HG03135 (cell line): ENCODE data around the gene BCL2A1.
A peak's percentile ranks its signal among the peaks of the same experiment; 100 is the strongest.
"Not testable (repeated sequence)": the region's sequence is repeated elsewhere in the genome, so short reads cannot be mapped to it uniquely, and the experiment has no call there.

Experiments
- ATAC-seq: cut with Tn5 transposase; IDR thresholded peaks from one replicate; pipeline ENCODE4 v1.9.1; 2021; ENCODE audit warnings: mild to moderate bottlenecking, moderate library complexity; ENCODE audit not compliant: unreplicated experiment

Gene BCL2A1

DNA sequence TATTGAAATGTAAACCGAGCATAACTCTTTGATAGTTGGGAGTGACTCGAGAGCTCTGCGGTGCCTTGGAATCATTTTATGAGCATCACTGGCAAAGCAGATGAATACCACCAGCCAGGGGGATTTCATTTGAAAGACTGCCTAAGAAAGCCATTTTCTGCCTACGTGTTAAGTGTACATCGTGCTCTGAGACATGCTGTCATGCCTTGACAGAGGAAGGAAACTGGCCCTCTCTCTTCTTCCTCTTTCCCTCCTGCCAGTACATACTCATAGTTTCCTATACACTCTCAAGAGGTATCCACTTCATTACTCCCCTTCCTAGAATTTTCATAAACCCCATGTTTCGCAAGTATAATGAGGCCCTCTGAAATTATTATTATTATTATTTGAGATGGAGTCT lies 8.8 kb downstream of the BCL2A1 start:
- ATAC-seq, result no peak

DNA sequence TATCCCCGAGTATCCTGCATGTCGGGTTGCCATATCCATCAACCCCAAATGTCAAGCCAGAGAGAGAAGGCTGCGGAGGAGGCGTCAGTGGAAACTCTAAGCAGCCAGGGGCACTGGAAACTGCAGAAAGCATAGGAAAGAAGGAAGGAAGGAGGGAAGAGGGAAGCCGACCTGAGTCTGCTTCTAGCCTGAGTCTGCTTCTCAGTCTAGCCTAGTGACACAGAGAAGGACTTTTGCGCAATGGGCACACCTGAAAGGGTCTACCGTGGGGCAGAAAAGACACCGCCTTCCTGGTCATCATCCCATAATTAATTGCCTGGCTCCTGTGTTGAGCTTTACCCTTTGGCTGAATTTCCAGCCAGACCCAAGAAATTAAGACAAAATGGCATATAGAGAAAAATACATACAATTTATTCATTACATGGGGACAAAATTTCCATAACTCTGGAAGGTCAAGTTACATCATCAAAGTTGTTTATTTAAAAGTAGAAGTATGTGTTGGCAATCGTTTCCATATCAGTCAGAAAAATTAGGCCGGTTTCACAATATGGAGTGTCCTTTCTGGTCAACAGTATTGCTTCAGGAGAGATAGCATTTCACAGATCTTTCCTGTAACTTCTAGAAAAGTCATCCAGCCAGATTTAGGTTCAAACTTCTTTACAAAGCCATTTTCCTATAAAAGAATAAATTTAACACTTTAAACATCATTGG lies 10.3 kb downstream of the BCL2A1 start:
- ATAC-seq, result no peak

DNA sequence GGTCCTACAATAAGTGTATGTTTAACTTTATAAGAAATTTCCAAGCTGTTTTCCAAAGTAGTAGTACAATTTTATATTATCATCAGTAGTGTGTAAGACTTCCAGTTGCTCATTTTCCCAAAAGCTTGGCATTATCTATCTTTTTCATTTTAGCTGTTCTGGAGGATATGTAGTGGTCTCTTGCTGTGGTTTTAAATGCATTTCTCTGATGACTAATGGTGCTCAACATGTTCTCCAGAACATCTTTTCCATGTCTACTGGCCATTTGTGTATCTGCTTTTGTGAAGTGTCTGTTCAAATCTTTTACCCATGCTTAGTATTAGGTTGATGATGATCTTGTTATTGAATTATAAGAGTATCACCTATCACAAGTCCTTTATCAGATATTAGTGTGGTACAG lies 13.3 kb downstream of the BCL2A1 start:
- no peak for ATAC-seq

DNA sequence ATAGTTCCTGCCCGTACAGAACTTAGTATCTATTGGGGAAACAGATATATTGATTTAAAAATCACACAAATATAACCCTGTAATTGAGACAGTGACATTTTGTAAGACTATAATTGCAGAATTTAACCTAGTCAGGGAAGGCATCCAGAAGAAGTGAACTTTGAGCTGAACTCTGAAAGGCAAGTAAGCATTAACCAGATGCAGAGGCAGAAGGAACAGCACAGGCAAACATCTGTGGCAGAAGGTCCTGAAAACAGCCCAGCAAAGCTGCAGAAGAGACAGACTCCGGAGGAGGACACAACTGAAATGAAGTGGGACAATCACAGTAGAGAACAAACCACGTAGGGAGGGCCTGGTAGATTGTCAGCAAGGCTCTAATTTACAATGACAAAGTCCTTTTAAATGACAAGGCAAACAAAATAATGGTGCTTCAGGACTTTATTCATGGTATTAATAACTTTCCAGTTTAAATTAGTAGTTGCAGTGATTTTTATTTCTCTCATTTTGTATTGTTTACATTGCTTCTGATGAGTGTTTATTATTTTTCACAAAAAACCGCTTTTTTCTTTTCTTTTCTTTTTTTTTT lies 14.5 kb downstream of the BCL2A1 start:
- no peak for ATAC-seq

DNA sequence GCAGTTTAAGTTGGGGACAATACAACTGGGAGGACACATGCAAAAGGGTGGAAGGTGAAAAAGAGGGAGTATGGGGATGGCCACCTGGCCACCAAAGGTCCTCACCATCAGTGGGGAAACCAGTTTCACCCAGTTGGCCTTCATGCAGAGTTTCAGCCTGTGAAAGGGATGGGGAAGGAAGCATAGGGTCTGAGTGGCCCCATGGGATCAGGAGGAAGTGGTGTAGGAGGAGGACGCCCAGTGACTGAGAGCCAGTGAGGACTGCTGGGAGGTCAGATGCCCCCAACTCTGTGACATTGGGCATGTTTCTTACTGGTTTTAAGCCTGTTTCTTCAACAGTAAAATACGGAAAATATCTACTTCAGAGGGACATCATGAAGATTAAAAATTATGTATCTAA lies 16.3 kb downstream of the BCL2A1 start:
- no peak for ATAC-seq

DNA sequence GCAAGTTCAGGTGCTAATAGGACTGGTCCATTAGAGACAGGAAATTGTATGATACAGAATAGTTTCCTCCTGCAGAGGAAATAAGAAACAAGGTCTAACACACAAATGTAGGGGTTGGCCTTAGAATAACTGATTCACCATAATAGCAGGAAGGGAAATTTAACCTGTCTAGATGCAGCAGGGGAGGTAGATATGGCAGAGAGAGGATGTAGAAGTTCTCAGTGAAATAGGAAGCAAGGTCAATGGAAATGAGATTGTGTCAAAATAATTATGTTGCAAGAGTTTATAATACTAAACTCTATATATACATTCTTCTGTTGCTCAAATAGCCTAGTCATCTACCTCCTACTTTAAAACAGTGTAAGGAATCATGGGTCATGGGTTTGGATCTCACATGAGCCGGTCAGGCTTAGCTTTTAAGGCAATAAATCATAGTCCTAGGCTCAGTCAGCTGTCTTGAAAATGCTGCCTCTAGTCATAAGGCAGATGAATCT lies 17.0 kb downstream of the BCL2A1 start:
- no peak for ATAC-seq

DNA sequence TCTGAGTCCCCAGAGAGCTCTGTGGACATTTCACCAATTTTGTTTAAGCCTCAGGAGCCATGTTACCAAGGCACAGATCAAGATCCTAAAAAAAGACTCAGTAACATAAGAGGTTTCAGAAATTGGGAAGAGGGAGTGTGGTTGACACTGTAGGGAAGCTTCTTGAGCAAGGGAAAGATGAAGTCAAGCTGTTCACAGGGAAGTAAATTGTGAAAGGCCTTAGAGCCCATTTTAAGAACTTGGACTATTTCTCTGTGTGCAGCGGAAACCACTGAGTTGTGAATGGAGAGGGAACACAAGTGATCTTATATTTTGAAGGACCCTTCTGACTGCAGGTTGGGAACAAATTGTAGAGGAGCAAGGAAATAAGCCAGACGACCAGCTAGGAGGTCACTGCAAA lies 18.7 kb downstream of the BCL2A1 start:
- ATAC-seq, result no peak

DNA sequence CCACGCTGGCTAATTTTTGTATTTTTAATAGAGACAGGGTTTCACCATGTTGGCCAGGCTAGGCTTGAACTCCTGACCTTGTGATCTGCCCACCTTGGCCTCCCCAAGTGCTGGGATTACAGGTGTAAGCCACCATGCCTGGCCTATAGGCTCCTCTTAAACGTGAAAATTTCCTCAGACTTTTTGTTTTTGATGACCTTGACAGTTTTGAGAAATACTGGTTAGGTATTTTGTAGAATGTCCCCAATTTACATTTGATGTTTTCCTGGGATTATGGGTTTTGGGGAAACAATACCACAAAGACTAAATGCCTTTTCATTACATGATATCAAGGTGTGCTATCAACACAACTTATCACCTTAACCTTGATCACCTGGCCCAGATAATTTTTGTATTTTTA lies 20.7 kb downstream of the BCL2A1 start:
- ATAC-seq, result no peak

DNA sequence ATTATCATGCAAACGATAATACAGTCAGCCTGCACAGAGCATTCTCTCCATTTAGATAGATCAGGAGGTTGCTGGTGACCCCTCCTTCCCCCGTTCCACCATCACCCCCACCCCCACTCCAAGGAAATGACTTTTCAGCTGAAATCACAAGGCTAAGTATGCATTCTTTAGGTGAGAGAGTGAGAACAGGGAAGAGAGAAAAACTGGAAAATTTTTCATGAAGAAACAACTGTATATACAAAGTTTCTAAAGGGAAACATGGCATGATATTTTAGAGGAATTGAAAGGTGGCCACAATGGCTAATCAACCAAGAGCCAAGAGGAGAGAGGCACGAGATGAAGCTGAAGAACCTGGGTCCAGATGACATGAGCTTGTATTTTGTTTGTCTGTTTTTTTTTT lies 22.2 kb downstream of the BCL2A1 start:
- no peak for ATAC-seq

DNA sequence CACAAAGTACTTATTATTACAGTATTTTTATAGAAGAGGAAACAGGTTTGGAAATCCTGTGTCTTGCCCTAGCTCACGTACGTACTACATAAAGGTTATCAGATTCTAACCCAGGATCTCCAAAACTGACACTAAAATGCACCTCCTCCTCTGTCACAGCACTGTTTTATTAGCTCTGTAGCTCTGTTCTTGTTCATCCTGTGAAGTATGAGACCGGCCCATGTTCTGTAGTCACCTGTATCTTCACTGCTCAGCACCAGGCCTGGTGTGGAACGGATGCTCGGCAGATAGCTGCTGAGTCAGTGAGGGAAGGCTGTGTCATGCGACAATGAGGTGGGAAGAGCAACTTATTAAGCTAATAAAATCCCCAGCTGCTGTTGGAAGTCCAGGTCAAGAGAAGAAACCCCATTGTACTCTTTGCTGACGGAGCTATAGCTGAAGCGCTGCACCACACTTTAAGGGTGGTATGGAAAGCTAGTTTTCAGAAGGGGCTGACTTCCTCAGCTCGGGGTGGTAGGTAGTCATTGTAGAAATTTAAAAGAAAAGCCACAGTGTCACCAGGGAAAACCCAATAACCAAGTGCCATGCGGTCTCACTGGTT lies 22.8 kb downstream of the BCL2A1 start:
- no peak for ATAC-seq

DNA sequence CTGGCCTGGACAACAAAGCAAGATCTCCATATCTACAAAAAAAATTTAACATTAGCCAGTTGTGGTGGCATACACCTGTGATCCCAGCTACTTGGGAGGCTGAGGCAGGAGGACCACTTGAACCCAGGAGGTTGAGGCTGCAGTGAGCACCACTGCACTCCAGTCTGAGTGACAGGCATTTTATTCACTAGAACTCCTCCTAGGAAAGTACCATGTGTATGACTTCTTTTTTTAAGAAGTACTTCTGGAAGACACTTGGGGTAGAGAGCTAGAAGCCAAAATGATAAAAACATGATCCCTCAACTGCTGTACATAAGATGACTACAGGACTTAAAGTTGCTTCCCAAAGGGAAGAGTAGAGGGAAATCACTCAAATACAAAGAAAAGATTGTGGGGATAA lies 24.0 kb downstream of the BCL2A1 start:
- no peak for ATAC-seq

DNA sequence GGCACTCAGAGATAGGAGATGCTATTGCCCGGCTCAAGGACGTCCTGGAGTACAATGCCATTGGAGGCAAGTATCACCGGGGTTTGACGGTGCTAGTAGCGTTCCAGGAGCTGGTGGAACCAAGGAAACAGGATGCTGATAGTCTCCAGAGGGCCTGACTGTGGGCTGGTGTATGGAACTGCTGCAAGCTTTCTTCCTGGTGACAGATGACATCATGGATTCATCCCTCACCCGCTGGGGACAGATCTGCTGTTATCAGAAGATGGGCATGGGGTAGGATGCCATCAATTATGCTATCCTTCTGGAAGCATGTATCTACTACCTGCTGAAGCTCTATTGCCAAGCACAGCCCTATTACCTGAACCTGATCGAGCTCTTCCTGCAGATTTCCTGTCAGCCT lies 26.4 kb downstream of the BCL2A1 start:
- ATAC-seq, result no peak

DNA sequence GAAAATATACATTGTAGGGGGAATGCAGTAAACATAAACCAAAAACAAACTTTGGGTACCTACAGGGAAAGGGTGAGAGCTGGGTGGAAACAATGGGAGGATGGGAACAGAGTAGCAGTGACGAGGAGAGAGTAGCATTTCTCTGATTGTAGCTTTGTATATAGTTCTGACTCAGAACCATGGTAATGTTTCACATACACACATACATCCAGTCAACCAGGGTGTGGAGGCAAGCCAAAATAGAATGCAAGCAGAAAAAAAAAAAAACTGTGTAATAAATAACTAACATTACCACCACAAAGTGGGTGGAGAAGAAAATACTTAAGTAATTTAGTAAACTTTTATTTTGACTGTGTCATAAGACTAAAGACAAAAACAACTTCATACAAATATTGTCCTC lies 27.2 kb downstream of the BCL2A1 start:
- peak; percentile 86 for ATAC-seq

DNA sequence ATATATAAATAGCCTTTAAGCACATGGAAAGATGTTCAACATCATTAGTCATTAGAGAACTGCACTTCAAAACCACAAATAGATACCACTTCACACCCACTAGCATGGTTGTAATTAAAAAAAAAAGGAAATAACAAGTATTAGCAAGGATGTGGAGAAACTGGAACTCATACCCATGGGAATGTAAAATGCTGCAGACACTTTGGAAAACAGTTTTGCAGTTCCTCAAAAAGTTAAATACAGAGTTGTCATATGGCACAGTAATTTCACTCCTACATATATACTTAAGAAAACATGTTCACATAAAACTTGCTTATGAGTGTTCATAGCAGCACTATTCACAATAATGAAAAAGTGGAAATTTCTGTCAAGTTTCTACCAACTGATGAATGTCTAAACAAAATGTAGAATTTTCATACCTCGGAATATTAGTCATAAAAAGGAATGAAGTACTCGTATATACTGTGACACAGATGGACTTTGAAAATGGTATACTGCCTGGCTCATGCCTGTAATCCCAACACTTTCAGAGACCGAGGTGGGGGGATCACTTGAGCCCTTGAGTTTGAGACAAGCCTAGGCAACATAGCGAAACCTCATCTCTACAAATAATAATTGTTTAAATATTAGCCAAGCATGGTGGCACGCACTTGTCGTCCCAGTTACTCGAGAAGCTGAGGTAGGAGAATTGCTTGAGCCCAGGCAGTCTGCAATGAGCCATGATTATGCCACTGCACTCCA lies 28.1 kb downstream of the BCL2A1 start:
- ATAC-seq, result no peak

DNA sequence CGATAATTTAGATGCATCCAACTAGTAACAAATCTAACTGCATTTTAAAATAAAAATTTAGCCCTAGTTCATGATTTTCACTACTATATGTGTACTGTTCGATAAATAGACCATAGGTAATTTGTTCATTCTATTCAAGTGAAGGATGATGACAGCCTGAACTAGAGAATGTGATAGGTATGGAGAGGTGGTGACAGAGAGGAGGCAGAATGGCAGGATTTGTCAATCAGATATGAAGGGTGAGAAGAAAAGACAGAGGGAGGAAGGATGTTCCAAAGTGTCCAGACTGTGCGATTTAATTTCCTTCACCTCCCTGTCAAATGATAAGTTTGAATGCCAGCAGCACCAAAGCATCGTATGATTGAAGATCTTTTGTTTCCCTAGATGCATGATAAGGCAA lies 31.6 kb downstream of the BCL2A1 start:
- no peak for ATAC-seq

DNA sequence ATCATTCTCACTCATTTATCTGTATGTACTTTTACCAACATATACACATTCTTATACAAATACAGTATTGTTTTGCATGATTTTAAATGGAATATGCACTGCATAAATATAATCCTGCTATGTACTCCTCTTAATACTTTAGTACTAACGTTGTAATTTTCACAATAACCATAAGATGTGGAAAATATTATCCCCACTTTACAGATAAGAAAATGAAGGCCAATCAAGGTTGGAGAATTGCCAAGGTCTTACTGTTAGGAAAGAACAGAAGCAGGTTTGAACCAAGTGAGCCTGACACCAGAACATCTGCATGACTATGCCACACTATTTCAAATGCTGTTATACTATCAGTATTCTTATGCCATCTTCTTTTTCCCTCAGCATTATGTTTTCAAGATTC lies 32.9 kb downstream of the BCL2A1 start:
- no peak for ATAC-seq

DNA sequence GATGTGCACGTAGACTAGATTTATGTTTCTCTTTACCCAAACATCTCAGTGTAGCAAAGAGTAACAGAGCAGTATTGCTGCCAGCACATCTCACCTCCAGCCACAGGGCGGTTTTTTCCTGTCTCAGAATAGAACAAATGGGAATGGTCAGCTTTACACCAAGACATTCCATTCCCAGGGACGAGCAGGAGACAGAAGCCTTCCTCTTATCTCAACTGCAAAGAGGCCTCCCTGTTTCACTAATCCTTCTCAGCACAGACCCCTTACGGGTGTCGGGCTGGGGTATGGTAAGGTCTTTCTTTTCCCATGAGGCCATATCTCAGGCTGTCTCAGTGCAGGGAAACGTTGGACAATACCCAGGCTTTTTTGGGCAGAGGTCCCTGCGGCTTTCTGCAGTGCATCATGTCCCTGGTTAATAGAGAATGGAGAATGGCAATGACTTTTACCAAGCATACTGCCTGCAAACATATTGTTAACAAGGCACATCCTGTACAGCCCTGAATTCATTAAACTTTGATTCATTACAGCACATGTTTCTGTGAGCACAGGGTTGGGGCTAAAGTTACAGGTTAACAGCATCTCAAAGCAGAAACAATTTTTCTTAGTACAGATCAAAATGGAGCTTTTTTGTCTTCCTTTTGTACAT lies 35.3 kb downstream of the BCL2A1 start:
- not testable (repeated sequence) for ATAC-seq

DNA sequence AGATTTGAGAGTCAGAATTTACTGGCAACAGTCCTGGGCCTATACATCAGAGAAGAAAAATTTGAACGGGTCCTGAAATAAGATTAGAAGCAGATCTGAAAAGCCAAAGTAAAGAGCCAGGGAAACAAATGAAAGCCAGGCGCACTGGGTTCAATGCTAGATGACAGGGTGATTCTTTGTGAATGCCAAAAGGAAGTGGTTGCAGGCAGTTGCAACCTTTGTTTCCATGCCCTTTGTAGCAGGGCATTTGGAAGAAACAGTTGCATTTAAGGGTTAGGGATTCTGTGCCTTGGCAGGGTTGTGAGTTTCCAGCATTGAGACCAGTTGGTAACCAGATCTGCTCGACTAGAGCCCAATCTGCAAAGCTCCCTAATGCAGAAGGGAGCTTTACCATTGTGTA lies 37.8 kb downstream of the BCL2A1 start:
- ATAC-seq, result no peak

DNA sequence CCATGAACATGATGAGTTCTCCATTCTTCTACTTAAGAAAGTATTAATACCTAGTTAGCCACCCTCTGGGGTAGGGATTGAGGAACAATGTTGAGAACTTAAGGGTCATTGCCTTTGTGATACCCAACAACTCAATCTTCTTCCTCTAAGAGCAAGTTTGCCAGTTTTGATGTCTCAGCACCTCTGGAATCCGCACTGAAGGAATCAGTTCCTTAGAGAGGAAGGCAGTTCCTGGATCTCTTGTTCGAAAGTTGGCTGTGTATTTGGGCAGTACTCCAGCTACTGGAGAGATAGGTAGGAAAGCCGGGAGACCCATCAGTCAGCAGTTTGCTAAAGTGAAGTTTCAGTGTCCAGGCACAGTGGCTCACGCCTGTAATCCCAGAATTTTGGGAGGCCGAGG lies 38.5 kb downstream of the BCL2A1 start:
- ATAC-seq, result no peak

DNA sequence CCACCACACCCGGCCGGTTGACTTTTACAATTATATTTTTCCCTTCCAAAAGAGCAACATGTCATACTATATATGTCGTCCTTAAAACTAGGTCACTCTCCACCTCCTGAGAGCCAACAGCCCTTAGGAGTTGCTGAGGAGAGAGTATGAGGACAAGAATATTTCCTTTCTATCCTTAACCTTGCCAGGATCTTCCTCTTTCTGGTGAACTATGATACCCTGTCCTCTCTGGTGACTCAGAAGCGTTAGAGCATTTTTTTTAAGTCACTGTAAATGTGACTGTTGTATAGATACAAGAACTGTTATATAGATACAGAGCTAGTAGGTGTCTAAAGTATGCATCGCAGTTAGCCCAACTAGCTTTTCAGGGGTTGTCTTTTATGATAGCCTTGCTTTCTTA lies 40.5 kb downstream of the BCL2A1 start:
- ATAC-seq, result no peak

DNA sequence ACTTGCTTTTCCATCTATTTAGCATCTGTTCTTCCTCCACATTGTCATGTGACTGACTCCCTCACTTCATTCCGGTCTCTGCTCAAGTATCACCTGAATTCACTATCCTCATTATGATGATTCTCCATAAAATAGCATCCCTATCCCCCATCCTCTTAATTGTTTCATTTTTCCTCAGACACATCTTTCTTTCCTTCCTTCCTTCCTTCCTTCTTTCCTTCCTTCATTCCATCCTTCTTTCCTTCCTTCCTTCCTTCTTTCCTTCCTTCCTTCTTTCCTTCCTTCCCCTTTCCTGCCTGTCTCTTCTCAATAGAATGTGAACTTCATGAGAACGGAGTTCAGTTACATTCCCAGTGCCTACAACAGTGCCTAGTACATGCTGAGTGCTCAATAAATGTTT lies 41.6 kb downstream of the BCL2A1 start:
- ATAC-seq, result no peak
